Stromal cell of bone marrow (primary cell): ENCODE measurements around the gene MTG2.

Experiments used
- DNase-seq: peaks from one replicate; pipeline ENCODE4 v3.0.0-alpha.2; 2012; ENCODE audit warnings: low read depth

Gene MTG2

DNA sequence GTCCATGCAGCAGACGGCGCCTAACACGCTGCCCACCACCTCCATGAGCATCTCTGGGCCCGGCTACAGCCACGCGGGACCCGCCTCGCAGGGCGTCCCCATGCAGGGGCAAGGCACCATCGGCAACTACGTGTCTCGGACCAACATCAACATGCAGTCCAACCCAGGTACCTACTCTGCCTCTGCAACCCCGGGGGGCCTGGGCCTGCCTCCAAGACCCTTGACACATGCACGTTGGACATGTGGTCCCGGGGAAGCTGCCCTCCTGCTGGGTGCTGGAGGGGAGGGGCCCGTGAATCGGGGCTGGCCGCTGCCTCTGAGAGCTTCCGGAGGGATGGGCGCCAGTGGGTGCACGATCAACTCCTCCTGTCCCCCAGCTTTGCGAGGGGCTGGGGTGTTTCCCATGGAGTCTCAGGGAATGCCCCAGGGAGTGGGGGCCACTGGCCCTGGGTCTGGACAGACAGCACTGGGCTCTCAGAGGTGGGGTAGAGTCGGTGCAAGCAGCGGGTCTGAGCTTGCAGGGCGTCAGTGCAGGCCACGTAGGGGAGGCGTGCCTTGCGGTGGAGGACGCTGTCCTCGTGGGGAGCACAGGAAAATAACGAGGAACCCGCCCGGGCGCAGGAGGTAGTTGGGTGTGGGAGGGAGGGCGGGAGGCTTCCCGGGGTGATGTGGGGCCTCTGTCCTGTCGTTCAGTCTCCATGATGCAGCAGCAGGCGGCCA, 19.9 kb upstream of the MTG2 start:
- no peak for DNase-seq

DNA sequence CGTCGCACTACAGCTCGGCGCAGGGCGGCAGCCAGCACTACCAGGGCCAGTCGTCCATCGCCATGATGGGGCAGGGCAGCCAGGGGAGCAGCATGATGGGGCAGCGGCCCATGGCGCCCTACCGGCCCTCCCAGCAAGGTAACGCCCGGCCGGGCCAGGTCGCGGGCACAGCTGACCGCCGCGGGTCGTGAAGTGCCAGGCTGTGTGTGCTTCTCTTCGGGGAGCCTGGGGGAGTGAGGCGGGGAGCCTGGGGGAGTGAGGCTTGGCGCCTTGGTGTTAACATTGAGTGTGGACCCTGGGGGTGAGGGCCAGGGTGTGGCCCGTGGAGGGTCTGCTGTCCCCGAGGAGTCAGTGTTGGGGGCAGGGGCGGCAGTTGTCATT, 19.4 kb upstream of the MTG2 start:
- DNase-seq: no peak

DNA sequence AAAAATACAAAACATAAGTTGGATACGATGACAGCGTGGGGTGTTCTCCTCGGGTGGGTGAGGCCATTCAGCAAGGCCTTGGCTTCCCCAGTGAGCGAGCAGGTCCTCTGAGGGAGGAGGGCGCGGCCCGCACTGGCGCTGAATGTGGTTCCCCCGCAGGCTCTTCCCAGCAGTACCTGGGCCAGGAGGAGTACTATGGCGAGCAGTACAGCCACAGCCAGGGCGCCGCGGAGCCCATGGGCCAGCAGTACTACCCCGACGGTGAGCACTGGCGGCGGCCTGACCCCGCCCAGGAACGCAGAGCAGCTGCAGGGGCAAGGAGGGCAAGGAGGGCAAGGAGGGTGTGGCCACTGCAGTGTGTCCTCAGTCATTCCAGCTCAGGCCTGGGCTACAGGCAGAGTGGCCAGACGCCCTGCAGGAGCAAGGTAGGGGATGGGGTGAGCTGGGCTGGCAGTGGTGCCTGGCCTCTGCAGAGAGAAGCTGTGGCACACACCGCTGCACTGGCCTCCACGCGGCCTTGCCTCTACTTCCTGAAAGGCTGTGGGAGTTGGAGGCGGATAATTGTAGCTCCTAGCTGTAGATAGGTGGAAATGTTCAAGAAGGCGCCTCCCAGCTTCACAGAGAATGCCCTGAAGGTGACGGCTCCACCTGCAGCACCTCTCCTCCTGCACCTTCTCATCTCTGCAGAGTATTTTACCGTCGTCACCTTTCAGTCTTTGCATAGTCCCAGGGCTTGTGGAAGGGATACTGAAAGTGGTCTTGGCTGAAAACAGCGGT, 18.7 kb upstream of the MTG2 start:
- no peak for DNase-seq

DNA sequence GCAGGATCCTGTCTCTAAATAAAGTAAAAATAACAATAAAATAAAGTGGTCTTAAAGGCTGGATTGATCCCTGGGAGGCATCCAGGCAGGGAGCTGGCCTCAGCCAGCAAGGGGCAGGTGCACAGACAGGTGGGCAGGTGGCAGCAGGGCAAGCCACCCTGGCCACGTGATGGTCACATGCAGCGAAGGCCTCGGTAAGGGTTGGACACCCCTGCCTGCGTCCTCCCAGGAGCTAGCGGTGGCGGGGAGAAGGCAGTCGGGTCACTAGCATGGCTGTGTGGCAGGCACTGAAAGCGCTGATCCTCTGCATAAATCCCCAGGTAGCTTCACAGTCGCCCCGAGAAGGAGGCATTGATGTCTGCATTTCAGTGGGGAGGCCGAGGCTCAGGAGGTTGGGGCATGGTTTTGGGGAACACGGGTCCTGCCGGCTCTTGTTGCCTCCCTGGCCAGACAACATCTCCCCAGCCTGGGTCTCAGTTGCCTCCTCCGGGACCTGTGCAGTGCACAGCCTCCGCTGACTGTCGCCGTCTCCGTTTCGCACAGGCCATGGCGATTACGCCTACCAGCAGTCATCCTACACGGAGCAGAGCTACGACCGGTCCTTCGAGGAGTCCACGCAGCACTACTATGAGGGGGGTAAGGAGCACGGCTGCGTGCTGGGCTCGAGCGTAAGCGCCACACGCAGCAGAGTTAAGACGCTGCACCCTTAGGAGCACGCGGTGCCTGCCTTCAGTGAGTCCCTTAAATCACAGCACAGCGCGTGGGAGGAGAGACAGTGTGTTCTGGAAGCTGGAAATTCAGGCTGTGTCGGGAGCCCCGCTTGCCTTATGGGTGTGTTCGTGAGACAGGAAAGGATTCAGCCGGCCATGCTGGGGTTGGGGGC, 17.7 kb upstream of the MTG2 start:
- no peak for DNase-seq

DNA sequence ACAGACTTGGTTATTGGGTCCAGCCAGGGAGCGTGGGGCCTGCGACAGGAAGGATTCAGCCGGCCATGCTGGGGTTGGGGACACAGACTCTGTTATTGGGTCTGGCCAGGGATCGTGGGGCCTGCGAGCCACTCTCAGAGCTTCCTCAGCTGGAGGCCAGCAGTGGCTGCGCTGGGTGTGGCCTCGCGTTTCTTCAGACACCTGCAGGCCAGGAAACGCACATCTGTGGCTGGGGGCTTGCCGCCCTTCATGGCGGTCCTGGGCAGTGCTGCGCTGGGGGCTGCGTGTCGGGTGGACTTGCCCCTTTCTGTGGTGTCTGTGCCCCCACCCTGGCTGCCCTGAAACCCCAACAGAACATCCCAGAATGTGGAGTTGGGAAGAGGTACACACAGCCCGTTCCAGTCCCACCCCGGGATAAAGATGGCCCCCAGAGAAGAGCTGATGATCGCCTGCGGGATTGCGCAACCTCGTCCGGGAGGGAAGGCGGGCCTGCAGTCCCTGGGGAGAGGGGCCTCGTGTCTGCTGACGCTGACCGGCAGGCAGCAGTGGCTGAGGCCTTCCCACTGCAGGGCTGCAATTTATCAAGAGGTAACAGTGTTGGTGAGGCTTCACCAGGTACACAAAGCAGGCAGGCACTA, 16.9 kb upstream of the MTG2 start:
- DNase-seq: no peak

DNA sequence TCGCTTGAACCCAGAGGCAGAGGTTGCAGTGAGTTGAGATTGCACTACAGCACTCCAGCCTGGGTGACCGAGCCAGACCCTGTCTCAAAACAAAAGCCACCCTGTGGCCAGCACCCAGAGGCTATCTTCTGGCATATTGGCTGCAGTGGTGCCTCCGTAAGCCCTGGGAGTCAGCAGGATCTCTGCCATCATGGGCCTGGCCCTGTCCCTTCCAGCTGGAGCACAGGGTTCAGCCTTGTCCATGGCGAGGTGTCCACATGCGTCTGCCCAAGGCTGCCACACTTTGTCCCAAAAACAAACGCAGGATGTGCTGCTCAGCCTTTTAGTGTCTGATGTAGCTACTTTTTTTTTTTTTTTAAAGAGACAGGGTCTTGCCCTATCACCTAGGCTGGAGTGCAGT, 15.4 kb upstream of the MTG2 start:
- no peak for DNase-seq

DNA sequence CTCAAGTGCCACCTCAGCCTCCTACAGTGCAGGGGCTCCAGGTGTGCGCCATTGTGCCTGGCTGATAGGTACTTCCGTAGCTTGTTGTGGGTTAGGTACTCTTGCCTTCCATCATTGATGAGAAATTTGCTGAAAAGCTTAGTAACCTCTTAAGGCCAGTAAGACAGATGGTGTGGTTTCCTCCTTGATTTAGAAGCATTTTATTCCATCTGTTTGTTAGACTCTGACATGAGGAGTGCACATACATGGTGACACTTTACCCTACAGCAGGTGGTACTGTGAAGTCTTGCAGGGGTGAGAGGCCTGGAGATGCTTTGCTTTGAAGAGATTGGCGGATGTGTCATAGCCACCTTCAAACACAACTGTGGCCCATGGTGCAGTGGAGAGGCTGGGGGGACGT, 14.8 kb upstream of the MTG2 start:
- DNase-seq: no peak

DNA sequence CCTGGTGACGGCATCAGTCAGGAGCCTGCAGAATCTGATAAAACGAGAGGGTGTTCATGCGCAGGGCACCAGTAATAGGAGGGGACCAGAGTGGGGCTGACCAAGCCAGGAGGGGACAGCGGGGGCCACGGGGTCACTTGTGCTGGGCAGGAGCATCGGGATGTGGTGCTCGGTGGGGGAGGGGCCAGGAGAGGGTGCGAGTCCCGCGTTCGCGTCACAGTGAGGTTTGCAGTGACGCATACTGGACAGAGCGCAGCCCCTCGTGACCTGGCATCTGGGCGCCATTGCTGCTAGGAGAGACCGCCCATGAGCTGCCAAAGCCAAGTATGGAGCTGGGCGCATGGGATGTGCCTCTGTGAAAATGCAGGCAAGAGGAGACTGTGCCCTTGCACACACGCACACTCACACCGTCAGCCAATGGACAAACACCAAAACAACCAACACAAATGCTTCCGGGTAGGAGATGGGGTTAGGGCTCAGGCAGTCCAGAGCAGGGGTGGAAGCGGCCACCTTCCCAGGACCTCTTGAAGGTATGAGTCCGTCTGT, 13.9 kb upstream of the MTG2 start:
- no peak for DNase-seq

DNA sequence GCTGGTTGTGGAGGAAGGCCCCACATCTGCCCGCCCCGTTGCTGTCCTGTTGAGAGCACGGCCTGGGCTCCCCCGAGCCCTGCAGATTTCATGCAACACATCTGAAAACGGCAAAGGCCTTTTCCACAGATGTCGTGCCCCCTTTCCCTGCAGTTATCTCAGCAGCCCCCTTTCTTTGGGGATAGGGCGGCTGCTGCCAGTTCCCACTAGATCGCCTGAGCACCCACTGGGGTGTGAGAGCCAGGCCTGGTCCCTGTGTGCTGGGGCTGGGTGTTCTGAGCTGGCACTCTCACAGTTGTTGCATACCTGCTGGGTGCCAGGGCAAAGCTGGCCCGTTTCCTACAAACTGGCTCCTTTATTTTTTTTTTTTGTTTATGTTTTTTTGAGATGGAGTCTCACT, 12.3 kb upstream of the MTG2 start:
- DNase-seq: no peak

DNA sequence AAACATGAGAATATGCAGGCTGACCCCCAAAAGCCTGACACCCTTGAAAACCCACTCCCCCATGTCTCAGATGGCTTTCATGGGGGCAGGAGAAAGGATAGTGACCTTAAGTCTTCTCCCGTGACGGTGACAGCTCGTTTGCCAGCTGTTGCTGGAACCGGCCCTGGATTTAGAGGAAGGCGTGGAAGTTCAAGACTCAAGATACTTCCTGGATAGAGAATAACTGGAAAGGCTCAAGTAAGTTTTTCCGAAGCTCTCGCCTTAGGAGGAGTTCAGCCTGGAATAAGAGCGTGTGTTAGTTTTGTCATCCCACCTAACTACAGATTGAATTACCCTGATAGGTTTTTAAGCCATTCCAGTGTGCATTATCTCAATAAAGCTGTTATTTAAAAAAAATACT, 11.6 kb upstream of the MTG2 start:
- no peak for DNase-seq

DNA sequence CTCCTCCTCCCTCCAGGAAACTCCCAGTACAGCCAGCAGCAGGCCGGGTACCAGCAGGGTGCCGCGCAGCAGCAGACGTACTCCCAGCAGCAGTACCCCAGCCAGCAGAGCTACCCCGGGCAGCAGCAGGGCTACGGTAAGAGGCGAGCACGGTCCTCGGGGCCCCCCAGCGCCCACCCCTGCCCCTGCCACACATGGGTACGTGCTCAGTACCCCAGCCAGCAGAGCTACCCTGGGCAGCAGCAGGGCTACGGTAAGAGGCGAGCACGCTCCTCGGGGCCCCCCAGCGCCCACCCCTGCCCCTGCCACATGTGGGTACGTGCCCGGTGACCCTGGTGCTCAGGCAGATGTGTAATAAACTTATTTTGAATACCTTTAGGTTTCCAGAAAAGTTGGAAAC, 10.2 kb upstream of the MTG2 start:
- no peak for DNase-seq

DNA sequence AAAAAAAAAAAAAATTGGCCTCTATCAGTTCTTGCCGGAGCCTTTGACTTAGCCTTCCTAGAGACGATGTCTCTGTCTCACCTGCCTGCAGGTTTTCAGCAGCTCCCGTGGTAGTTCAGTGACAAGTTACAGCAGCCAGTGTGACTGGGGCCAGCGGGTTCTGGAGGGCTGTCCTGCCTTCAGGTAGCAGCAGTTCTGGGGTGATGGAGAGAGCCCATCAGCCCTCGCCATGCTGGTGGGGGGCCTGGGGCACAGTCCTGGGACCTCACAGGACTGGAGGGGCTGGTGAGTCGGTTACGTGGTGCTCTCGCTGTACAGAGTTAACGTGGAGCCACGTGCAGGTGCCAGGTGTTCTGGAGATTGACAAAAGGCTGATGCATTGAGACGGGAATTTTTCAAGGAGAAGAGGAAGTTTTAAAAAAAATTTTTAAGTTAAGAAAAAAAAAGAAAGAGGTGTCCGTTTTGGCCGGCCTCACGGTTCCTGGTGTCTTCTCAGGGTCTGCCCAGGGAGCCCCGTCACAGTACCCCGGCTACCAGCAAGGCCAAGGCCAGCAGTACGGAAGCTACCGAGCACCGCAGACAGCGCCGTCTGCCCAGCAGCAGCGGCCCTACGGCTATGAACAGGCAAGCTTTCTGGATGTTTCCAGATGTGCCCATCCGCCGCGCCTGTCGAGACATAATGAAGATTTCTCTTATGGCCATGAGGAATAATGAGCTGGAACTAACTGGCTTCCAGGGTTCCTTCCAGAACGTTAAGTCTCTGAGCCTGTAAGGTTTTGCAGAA, 8.6 kb upstream of the MTG2 start:
- DNase-seq: no peak

DNA sequence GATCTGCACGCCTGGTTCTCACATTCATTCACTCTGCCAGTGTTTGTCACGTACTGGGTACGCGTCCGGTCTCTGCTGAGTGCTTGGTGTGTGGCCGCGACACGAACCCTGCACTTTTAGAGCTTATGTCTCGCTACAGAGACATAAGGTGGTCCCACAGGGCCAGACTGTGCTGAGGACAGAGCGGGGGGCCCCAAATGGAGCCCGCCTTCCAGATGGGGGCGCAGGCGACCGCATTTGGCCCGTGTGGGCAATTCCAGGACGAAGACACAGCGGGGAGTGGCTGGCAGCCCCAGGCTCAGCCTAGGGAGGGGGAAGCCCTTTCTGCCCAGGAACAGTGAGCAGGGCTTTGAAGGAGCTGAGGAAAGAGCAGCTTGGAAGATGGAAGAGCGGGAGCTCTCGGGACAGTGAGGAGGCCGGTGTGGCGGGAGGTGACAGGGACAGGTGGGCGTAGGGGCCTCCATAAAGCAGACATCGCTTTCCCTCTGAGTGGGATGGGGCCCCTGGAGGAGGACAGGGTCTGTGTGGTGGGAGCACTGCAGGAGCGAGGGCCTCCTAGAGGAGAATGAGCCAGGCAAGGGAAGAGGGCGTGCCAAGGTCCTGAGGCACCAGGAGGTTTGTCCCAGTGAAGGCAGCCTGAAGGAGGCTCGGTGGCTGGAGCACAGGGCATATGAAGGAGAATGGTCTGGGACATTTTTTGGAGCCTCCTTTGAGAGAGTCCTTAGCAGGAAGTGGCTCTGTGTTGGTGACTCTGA, 7.8 kb upstream of the MTG2 start:
- no peak for DNase-seq

DNA sequence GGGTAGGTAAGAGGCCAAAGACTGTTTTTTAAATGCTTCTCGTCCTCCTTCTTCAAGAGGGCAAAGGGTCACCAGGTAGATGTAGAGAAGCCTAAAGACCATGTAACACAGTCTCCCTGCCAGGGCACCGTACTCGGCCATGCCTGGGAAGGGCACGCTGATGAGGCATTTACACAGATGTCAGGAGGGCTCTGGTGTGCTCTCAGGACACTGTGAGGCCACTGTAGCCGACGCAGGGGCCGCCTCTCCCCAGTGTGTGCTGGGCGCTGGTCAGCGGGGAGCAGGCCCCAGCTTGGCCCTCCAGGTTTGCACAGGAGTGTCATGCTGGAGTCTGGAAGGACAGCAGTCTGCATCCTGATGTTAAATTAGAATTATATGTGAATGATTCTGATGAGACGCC, 7.1 kb upstream of the MTG2 start:
- no peak for DNase-seq

DNA sequence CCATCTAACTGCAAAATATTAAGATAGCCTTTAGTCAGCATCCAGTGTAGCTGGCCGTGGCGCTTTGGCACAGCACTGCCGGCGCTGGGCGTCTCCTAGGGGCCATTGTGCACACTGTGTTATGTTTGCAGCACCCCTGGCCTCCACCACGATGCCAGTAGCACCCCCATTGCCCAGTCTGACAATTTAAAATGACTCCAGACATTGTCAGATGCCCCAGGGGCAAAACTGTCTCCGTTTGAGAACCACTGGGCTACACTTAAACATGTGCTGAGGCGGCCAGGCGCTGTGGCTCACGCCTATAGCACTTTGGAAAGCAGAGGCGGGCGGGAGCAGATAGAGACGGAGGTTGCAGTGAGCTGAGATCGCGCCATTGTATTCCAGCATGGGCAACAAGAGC, 6.0 kb upstream of the MTG2 start:
- DNase-seq: no peak

DNA sequence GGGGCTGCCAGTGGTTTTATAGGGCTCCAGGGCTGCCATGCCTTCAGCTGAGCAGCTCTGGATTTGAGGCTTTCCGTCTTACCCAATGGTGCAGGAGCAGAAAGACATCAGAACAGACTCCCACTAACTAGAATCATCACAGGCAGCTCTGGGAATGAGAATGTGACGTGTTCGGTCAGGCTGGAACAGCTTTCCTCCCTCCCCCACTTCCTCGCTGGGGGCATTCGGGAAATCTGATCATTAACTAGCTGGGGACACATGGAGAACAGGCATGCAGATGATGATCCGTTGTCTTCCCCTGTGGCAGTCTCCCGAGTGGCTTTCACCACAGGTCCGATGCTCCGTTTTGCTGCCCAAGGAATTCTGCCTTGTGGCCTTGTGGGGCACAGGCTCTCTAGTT, 5.5 kb upstream of the MTG2 start:
- DNase-seq: no peak

DNA sequence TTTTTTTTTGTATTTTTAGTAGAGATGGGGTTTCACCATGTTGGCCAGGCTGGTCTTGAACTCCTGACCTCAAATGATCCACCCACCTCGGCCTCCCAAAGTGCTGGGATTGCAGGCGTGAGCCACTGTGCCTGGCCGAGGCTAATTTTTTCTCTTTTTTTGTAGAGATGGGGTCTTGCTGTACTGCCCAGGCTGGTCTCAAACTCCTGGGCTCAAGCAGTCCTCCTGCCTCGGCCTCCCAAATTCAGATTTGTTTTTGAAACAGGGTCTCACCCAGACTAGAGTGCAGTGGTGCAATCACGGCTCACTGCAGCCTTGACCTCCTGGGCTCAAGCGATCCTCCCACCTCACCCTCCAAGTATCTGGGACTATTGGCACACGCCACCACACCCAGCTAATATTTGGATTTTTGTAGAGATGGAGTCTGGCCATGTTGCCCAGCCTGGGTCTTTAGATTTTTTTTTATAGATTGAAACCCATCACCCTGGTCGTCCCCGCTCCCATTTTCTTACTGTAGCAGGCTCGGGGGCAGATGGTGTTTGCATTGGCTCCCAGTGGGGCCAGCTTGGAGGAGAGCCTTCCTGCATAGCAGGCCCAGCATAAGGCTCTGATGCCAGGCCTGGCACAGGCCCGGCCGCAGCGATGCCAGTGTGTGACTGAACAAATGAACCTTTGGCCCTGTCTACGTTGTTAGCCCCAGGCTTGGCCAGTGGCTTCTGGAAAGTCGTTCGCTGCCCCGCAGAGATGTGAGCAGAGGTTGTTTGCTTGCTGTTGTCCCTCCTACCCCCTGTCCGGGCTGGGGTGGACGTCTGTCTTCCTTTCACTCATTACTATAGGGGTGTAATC, 4.3 kb upstream of the MTG2 start:
- no peak for DNase-seq

DNA sequence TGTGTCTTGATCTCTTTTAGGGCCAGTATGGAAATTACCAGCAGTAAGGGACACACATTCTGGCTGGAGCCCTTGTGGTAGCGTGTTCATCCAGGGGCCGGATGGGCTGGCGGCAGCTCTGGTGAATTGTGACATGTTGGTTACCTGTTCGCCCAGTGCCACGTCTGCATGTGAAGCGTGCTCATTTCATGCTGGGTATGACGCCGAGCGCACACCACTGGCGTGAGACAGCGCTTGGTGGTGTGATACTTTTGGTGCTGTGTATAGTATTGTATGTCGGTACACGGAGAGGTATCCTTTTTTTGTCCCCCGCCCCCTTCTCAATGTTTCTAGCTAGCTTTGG, 3.7 kb upstream of the MTG2 start:
- no peak for DNase-seq

DNA sequence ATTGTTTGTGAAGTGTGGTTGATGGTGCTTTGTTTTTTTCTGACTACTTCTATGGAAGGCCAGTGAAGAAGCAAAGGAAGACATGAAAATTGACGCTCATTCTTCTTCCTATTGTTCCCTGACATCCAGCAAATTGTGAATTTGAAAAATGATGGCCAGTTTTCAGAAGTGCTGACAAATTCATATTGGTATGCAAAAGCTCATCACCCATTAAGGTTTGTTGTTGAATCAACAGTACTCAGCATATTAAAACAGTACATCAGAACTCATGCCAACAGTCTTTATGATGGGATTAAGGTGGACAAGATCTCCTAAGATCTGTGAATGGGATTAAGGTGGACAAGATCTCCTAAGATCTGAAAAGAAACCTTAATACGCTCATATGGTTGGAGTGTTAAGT, 1.0 kb upstream of the MTG2 start:
- no peak for DNase-seq
